Cardiac fibroblast (primary cell): Measurements from ENCODE around the gene WDR89.

Experiments
- DNase-seq, 2 donors: peaks; one replicate each; pipeline versions ENCODE4 v3.0.0 to v3.0.0-alpha.2; 2010; ENCODE audit warnings: low read depth in 2 of 2
- H3K4me3 ChIP-seq, 2 donors: replicated peaks in 1 of 2; 1 replicate in 1 of 2; 2 replicates in 1 of 2; pipeline ENCODE4 v1.5.1; 2011; ENCODE audit warnings: low read depth in 2 of 2, low read length in 2 of 2, mild to moderate bottlenecking in 2 of 2, moderate library complexity in 1 of 2
- TF ChIP-seq, protein P1 (sequence below): IDR thresholded peaks from one replicate; pipeline ENCODE4 v1.5.1; 2011; ENCODE audit warnings: low read depth, mild to moderate bottlenecking, low read length, inconsistent platforms

Gene WDR89

DNA sequence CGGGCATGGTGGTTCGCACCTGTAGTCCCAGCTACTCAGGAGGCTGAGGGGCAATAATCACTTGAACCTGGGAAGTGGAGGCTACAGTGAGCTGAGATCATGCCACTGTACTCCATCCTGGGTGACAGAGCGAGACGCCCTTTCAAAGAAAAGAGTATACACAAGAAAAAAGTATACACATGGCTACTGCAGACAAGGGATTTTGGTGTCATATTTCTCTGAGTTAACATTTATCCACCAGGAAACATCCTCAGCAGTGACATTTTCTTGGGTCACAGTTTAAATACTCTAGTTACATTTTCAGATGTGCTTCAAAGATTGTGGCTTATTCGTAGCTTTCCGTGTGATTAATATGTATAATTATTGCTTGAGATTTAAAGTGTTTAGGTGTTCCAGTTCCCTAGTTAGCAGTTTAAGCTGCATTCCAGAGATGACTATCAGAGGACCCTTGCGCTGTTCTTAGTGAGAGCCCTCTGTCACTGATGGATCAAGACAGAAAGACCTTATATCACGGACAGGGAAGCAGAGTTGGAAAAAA, 93.8 kb downstream of the WDR89 start:
- TF ChIP-seq, protein P1, sequence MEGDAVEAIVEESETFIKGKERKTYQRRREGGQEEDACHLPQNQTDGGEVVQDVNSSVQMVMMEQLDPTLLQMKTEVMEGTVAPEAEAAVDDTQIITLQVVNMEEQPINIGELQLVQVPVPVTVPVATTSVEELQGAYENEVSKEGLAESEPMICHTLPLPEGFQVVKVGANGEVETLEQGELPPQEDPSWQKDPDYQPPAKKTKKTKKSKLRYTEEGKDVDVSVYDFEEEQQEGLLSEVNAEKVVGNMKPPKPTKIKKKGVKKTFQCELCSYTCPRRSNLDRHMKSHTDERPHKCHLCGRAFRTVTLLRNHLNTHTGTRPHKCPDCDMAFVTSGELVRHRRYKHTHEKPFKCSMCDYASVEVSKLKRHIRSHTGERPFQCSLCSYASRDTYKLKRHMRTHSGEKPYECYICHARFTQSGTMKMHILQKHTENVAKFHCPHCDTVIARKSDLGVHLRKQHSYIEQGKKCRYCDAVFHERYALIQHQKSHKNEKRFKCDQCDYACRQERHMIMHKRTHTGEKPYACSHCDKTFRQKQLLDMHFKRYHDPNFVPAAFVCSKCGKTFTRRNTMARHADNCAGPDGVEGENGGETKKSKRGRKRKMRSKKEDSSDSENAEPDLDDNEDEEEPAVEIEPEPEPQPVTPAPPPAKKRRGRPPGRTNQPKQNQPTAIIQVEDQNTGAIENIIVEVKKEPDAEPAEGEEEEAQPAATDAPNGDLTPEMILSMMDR = no peak
- H3K4me3 ChIP-seq = no peak overlapping the region
- DNase-seq = no peak
